Fibroblast of the aortic adventitia (primary cell): ENCODE results near the gene UEVLD. TPM values are rescaled to one million over a fixed set of nuclear protein-coding genes. Genes with fewer than 3 reads are reported as not detected.

Experiments used
- DNase-seq: peaks from one replicate; pipeline ENCODE4 v3.0.0-alpha.2; 2010; ENCODE audit warnings: low read depth
- H3K4me3 ChIP-seq: 2 replicates; pipeline ENCODE4 v1.5.1; 2011; ENCODE audit warnings: low read depth, mild to moderate bottlenecking, control low read depth, low read length, moderate library complexity
- total RNA-seq: library from RNA; depleted of rRNA; stranded (reverse); fragments of >200 nt; gene quantifications from 2 replicates; pipeline ENCODE4 v1.2.3, GENCODE V29; 2012; ENCODE audit warnings: low replicate concordance
- TF ChIP-seq, protein P1 (sequence below): IDR thresholded peaks from 2 replicates; pipeline ENCODE4 v1.5.1; 2011; ENCODE audit warnings: mild to moderate bottlenecking, low read length, control low read depth, inconsistent platforms; ENCODE audit not compliant: insufficient read depth

The UEVLD gene
- total RNA-seq, 1 donor: 35.2 TPM

GRCh38 chr11:18493310-18493709, 95.2 kb downstream of the UEVLD start:
- TF ChIP-seq, protein P1, sequence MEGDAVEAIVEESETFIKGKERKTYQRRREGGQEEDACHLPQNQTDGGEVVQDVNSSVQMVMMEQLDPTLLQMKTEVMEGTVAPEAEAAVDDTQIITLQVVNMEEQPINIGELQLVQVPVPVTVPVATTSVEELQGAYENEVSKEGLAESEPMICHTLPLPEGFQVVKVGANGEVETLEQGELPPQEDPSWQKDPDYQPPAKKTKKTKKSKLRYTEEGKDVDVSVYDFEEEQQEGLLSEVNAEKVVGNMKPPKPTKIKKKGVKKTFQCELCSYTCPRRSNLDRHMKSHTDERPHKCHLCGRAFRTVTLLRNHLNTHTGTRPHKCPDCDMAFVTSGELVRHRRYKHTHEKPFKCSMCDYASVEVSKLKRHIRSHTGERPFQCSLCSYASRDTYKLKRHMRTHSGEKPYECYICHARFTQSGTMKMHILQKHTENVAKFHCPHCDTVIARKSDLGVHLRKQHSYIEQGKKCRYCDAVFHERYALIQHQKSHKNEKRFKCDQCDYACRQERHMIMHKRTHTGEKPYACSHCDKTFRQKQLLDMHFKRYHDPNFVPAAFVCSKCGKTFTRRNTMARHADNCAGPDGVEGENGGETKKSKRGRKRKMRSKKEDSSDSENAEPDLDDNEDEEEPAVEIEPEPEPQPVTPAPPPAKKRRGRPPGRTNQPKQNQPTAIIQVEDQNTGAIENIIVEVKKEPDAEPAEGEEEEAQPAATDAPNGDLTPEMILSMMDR: no peak
- DNase-seq: no peak
- no peak overlapping the region for H3K4me3 ChIP-seq

DNA sequence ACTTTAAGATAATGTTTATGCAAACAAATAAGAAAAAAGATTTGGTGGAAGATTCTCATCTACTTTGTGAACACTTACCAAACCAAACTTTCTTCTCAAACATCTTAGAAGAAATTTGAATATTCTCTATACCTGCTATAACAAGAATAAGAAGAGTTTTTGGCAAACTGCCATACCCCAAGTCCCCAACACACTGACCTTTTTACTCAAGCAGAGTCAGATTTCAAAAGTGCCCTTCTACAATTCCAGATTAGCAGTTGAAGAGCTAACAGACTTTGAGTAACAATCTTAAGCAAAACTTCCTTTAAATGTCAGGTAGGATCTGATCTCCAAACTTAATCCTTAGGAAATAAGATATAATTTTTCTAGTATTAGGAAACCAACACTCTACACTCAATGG, 95.6 kb downstream of the UEVLD start:
- no peak for DNase-seq
- H3K4me3 ChIP-seq: no peak overlapping the region
- TF ChIP-seq, protein P1: no peak

GRCh38 chr11:18491924-18492323, 96.6 kb downstream of the UEVLD start:
- no peak for DNase-seq
- no peak overlapping the region for H3K4me3 ChIP-seq
- TF ChIP-seq, protein P1: no peak

GRCh38 chr11:18490736-18491485, 97.6 kb downstream of the UEVLD start:
- H3K4me3 ChIP-seq: no peak overlapping the region
- TF ChIP-seq, protein P1: no peak
- no peak for DNase-seq

GRCh38 chr11:18490319-18490718, 98.2 kb downstream of the UEVLD start:
- no peak for DNase-seq
- no peak overlapping the region for H3K4me3 ChIP-seq
- TF ChIP-seq, protein P1: no peak

GRCh38 chr11:18485913-18486528, 102.5 kb downstream of the UEVLD start:
- H3K4me3 ChIP-seq: no peak overlapping the region
- TF ChIP-seq, protein P1: no peak
- no peak for DNase-seq

Other genes starting within 250 kb of the UEVLD start
- gene LDHA, start 194.2 kb downstream of the UEVLD start, total RNA-seq: 404 and 1,021 TPM in 2 replicates
- 0.33 TPM in 1 of 2 replicates, not detected in the other for gene LDHC, start 176.4 kb downstream of the UEVLD start, total RNA-seq
- gene LDHAL6A, start 132.9 kb downstream of the UEVLD start, total RNA-seq: not detected in 2 replicates
- 31.9 and 96.1 TPM in 2 replicates for gene TSG101, start 61.8 kb downstream of the UEVLD start, total RNA-seq
- gene MISFA, start 11.1 kb upstream of the UEVLD start, total RNA-seq: 0.45 and 2.8 TPM in 2 replicates
- gene SPTY2D1, start 45.6 kb upstream of the UEVLD start, total RNA-seq: 15.2 and 23.7 TPM in 2 replicates
- gene TMEM86A, start 110.0 kb upstream of the UEVLD start, total RNA-seq: 0.27 and 9.6 TPM in 2 replicates
- gene IGSF22, start 137.5 kb upstream of the UEVLD start, total RNA-seq: not detected in 2 replicates
- gene PTPN5, start 203.1 kb upstream of the UEVLD start, total RNA-seq: not detected in 2 replicates